ENCODE results near the gene FBRS.
A peak's percentile ranks its signal among the peaks of the same experiment; 100 is the strongest.
"Not testable (repeated sequence)": the region's sequence is repeated elsewhere in the genome, so short reads cannot be mapped to it uniquely, and the experiment has no call there.

FBRS gene

GRCh38 chr16:30700491-30700890 lies 42.3 kb downstream of the FBRS start:
- no peak for DNase-seq

- DNase-seq = no peak
Observed at GRCh38 chr16:30700971-30701370, 42.7 kb downstream of the FBRS start.

GRCh38 chr16:30703071-30703470 lies 44.8 kb downstream of the FBRS start:
- DNase-seq = not testable (repeated sequence)

- no peak for DNase-seq
Observed at GRCh38 chr16:30703971-30704370, 45.7 kb downstream of the FBRS start.

GRCh38 chr16:30706046-30706445 lies 47.8 kb downstream of the FBRS start:
- no peak for DNase-seq

GRCh38 chr16:30710971-30711370 lies 52.7 kb downstream of the FBRS start:
- no peak for DNase-seq

- no peak for DNase-seq
Observed at GRCh38 chr16:30711712-30712111, 53.5 kb downstream of the FBRS start.

- peak; percentile 57 for DNase-seq
Observed at GRCh38 chr16:30715750-30716445, 57.7 kb downstream of the FBRS start.

GRCh38 chr16:30720086-30720485 lies 61.9 kb downstream of the FBRS start:
- no peak for DNase-seq
